Body of pancreas (tissue), 4 donors: ENCODE results near the gene LMTK2. TPM values are rescaled to one million over a fixed set of nuclear protein-coding genes. Genes with fewer than 3 reads are reported as not detected.
A peak's percentile ranks its signal among the peaks of the same experiment; 100 is the strongest.

Experiments used
- ATAC-seq: fragments of 150-250 bp; one replicate; pipeline ENCODE4 v1.9.1; 2016
- DNase-seq, 4 donors: peaks; one replicate each; pipeline ENCODE4 v3.0.0-alpha.2; 2019
- H3K27ac ChIP-seq, 4 donors: fragments of 200-600 bp; sonication (generic); 1 replicate in 3 of 4; 2 replicates in 1 of 4; pipeline versions ENCODE4 v1.5.1 to v1.6.1; 2016 to 2019; ENCODE audit warnings: mild to moderate bottlenecking in 1 of 4, mixed read lengths in 1 of 4, moderate library complexity in 1 of 4
- H3K27me3 ChIP-seq, 2 donors: fragments of 200-600 bp; sonication (generic); one replicate each; pipeline ENCODE4 v1.6.0; 2016; ENCODE audit warnings: mild to moderate bottlenecking in 1 of 2
- H3K36me3 ChIP-seq, 2 donors: fragments of 200-600 bp; sonication (generic); replicated peaks in 1 of 2; 2 replicates each; pipeline ENCODE4 v1.5.1; 2016; ENCODE audit warnings: low read depth in 2 of 2; ENCODE audit not compliant: insufficient read depth in 1 of 2
- H3K4me1 ChIP-seq: fragments of 200-600 bp; sonication (generic); one replicate; pipeline ENCODE4 v1.6.0; 2016
- H3K4me3 ChIP-seq, 2 donors: fragments of 200-600 bp; sonication (generic); 1 replicate in 1 of 2; 2 replicates in 1 of 2; pipeline ENCODE4 v1.5.1; 2016 to 2019
- H3K9me3 ChIP-seq, 3 donors: fragments of 200-600 bp; sonication (generic); 1 replicate in 2 of 3; 2 replicates in 1 of 3; pipeline ENCODE4 v1.5.1; 2016
- POLR2A ChIP-seq, 3 donors: fragments of 450-650 bp; IDR thresholded peaks; one replicate each; pipeline ENCODE4 v1.6.1; 2016; ENCODE audit warnings: antibody characterized with exemption in 3 of 3, mild to moderate bottlenecking in 2 of 3
- WGBS, 2 donors: methylation state at CpG; one replicate each; pipeline ENCODE4 v1.1.5; 2017; 5-methylcytosine and 5-hydroxymethylcytosine counted together
- intact Hi-C: fragments of 100-400 bp; cut with DNase I; formaldehyde crosslinking; loops from one replicate; pipeline ENCODE4 v1.15.1; 2023
- total RNA-seq, 2 donors: library from RNA; depleted of rRNA; stranded (reverse); fragments of >200 nt; gene quantifications; one replicate each; pipeline ENCODE4 v1.1.0, GENCODE V29; 2016
- TF ChIP-seq, protein P1 (sequence below), 7 experiments: fragments of 450-650 bp in 4 of 7; fragments of 200-600 bp in 3 of 7; sonication (generic) in 3 of 7; IDR thresholded peaks; one replicate each; pipeline ENCODE4 v1.5.1; 2016 to 2019; ENCODE audit warnings: antibody characterized with exemption in 7 of 7

LMTK2 gene
- total RNA-seq, 2 donors from 2014 or later: 19.7 to 23.1 TPM

DNA sequence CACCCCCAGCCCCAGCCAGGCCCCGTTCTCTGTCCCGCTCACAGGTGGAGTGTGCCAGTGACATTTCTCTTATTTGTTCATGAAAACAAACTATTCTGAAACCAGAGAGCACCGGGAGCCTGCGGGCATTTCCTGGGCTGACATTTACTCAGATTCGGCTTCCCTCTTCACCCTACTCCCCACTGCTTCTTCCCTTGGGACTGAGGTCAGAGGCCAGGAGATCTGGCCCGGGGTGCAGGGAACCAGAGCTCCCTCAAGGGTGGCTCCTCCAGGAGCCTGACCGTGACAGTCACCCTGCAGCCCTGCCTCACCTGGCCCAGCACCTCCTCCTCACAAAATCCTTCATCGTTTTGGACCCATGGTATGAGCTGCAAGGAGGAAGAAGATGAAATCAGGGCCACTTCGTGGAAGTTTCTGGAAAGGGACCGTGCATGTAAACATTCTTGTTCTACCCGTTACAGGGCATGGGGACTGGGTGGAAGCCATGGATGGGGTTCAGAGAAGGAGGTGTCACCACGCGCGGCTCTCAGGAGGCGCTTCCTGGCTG, 116.8 kb downstream of the LMTK2 start:
- Histone ChIP-seq H3K9me3 (no peaks in the 10 kb centered on the region), H3K4me1 (peaks cover 18% of the 10 kb centered on the region), H3K4me3 (no peak overlapping the region), H3K27me3 (no peaks in the 10 kb centered on the region), H3K27ac (no peak overlapping the region), H3K36me3 (peaks cover 0 to 5% of the 10 kb centered on the region in 2 donors)
- TF ChIP-seq, protein P1, sequence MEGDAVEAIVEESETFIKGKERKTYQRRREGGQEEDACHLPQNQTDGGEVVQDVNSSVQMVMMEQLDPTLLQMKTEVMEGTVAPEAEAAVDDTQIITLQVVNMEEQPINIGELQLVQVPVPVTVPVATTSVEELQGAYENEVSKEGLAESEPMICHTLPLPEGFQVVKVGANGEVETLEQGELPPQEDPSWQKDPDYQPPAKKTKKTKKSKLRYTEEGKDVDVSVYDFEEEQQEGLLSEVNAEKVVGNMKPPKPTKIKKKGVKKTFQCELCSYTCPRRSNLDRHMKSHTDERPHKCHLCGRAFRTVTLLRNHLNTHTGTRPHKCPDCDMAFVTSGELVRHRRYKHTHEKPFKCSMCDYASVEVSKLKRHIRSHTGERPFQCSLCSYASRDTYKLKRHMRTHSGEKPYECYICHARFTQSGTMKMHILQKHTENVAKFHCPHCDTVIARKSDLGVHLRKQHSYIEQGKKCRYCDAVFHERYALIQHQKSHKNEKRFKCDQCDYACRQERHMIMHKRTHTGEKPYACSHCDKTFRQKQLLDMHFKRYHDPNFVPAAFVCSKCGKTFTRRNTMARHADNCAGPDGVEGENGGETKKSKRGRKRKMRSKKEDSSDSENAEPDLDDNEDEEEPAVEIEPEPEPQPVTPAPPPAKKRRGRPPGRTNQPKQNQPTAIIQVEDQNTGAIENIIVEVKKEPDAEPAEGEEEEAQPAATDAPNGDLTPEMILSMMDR (IDR thresholded peaks at IDR 0.05): no peak
- TF ChIP-seq POLR2A (IDR thresholded peaks at IDR 0.05): no peak
- 78 to 82% methylated on average over 14 of the region's 15 CpGs for WGBS, 2 donors
- intact Hi-C loops: no loop called here
- DNase-seq (no peak), ATAC-seq (no peak)

DNA sequence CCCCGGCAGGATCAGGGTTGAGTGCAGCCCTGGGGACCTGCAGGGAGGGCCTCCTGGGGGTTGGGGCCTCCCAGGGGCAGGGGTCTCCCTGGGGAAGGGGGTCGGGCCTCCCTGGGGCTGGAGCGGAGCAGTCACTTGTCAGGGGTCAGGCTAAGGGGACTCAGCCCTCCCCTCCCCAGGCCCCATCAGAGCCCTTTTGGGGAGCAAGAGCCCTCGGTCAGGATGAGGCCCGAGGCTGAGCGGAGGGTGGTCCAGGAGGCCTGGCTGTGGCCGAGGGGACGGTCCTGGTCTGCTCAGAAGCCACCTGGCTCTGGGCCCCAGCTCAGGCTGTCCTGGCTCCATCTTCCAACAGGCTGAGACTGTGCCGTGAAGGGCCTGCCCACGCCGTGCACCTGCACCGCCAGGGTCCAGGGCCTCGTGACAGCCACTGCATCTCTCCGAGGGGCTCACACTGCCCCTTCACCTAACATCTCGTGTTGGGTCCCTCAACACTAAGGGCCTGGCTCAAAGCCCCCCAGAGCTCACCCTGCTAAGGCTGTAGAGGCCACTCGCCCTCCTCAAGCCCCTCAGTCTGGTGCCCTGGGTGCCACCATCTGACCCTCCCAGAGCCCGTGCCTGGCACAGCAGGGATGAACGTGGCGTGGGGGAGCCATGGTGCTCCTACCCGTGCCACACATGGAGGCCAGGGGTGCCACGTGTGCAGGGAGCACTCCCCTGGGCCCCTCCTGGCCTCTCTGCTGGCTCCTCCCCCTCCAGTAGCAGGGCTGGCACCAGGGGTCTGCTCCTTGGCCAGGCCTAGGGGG, 117.4 kb downstream of the LMTK2 start:
- H3K27me3 ChIP-seq: no peaks in the 10 kb centered on the region
- peaks cover 19% of the 10 kb centered on the region for H3K4me1 ChIP-seq
- 85 to 93% methylated on average over 7 to 21 of the region's 21 CpGs for WGBS, 2 donors
- peaks cover 0 to 5% of the 10 kb centered on the region in 2 donors for H3K36me3 ChIP-seq
- no peak overlapping the region for H3K27ac ChIP-seq
- intact Hi-C loops: no loop called here
- no peak for TF ChIP-seq POLR2A (IDR thresholded peaks at IDR 0.05)
- TF ChIP-seq, protein P1 (IDR thresholded peaks at IDR 0.05): no peak
- DNase-seq (peak in 1 of 4 donors; percentile 9), ATAC-seq (no peak)
- no peaks in the 10 kb centered on the region for H3K9me3 ChIP-seq
- H3K4me3 ChIP-seq: no peak overlapping the region

DNA sequence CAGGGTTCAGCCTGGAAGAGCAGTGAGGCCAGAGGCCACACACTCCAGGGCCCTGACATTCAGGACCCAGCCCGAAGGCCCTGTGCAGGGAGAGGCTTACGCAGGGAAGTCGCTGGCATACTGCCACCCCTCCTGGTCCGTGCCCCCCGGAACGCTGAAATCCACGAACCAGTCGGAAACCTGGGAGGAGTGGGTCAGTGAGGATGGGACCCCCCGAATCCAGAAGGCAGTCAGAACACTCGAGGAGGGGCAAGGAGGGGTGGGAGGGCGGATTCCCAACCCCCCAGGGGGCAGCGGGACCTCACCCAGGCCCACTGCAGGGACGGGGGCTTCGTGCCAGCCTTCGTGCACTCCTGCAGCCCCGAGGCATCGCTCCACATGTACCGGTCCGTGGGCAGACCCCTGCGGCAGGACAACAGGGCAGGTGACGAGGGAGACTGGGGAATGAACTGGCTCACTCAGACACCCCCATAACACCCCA, 118.1 kb downstream of the LMTK2 start:
- no peak for DNase-seq
- no peak for ATAC-seq

DNA sequence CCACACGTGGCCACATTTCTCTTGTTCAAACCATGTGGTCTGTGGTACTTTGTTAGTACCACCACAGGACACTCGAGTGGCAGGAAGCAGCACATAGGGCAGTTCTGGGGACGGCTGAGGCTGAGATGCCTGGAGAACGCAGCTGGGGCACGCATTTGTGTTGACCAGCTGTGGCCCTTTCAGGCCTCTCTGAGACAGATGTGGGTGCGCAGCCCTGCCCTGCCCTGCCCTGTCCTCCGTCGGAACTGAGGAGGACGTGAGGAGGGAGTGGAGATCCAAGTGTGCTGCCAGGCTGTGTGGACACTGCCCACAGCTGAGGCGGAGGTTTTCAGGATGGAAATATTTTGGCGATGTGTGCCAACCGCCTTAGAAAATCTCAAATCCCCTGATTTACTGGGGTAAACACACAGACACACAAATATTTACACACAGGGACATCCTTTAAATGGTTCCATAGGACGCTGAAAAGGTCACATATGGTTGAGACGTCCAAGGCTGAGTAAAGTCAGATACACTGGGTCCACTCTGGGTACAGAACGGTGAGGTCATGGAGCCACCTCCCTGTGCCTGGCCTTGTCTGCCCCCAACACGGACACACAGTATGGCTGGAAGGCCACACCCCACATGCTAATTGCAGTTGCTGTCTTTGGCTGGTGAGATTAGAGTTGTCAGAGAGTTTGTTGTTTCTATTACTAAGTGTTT, 119.4 kb downstream of the LMTK2 start:
- Histone ChIP-seq H3K4me1 (peaks cover 28% of the 10 kb centered on the region), H3K9me3 (no peaks in the 10 kb centered on the region), H3K4me3 (no peak overlapping the region), H3K36me3 (peaks cover 0 to 5% of the 10 kb centered on the region in 2 donors), H3K27me3 (no peaks in the 10 kb centered on the region), H3K27ac (no peak overlapping the region)
- intact Hi-C loops: no loop called here
- ATAC-seq: no peak
- TF ChIP-seq POLR2A (IDR thresholded peaks at IDR 0.05): no peak
- TF ChIP-seq, protein P1 (IDR thresholded peaks at IDR 0.05): no peak
- WGBS, 2 donors: 84 to 86% methylated on average over 15 to 16 of the region's 16 CpGs
- DNase-seq: no peak

More for the DNA sequence above, 118.1 kb downstream of the LMTK2 start:
- no peaks in the 10 kb centered on the region for H3K27me3 ChIP-seq
- intact Hi-C loops: no loop called here
- 87% methylated on average over 19 of the region's 21 CpGs; no CpG with 5 or more reads in 1 of the 2 donors for WGBS, 2 donors
- no peak for TF ChIP-seq POLR2A (IDR thresholded peaks at IDR 0.05)
- TF ChIP-seq, protein P1 (IDR thresholded peaks at IDR 0.05): no peak
- H3K36me3 ChIP-seq: peaks cover 0 to 5% of the 10 kb centered on the region in 2 donors
- H3K27ac ChIP-seq: no peak overlapping the region
- no peak overlapping the region for H3K4me3 ChIP-seq
- H3K4me1 ChIP-seq: peaks cover 25% of the 10 kb centered on the region
- no peaks in the 10 kb centered on the region for H3K9me3 ChIP-seq
